IMR-90 (cell line): ENCODE results near the gene IL17C. TPM values are rescaled to one million over a fixed set of nuclear protein-coding genes. Genes with fewer than 3 reads are reported as not detected.

Source experiments
- ATAC-seq: fragments of 200-7000 bp; cut with Tn5 transposase; 2 replicates; pipeline ENCODE4 v1.9.1; 2020; ENCODE audit warnings: low read depth, mild to moderate bottlenecking, moderate library complexity
- BruUV-seq: library from RNA; stranded (reverse); fragments of 400-500 nt; replicated peaks from 2 replicates; lab custom pipeline; 2021; lab: Mats Ljungman, UMichigan
- CTCF ChIA-PET: fragments of 300-600 bp; formaldehyde crosslinking; extraction: SDS; loops from one replicate; lab custom pipeline; 2021; ENCODE audit warnings: antibody characterized with exemption; lab: Yijun Ruan, JAX
- POLR2A ChIA-PET: fragments of 300-600 bp; sonication (Branson Sonifier 250); formaldehyde crosslinking; loops from one replicate; lab custom pipeline; 2022; ENCODE audit warnings: antibody characterized with exemption; ENCODE audit not compliant: unreplicated experiment; lab: Charles Lee
- DNase-seq: peaks from one replicate; pipeline ENCODE4 v3.0.0; 2013
- H2AFZ ChIP-seq: replicated peaks from 2 replicates; pipeline ENCODE3; 2013; ENCODE audit warnings: low read length, mild to moderate bottlenecking; ENCODE audit not compliant: poor library complexity
- H2AK5ac ChIP-seq: 2 replicates; pipeline ENCODE4 v1.6.1; 2013; ENCODE audit warnings: low read depth, low read length, inconsistent platforms
- H2AK9ac ChIP-seq: replicated peaks from 2 replicates; pipeline ENCODE3; 2013; ENCODE audit warnings: mild to moderate bottlenecking, low read depth, low read length, moderate library complexity; ENCODE audit not compliant: poor library complexity
- H2BK120ac ChIP-seq: 2 replicates; pipeline ENCODE4 v1.6.1; 2013; ENCODE audit warnings: low read depth, low read length, inconsistent platforms
- H2BK15ac ChIP-seq: 3 replicates; pipeline ENCODE4 v1.6.1; 2013; ENCODE audit warnings: low read depth, low read length, inconsistent platforms
- H2BK20ac ChIP-seq: 2 replicates; pipeline ENCODE4 v1.6.1; 2013; ENCODE audit warnings: low read depth, mild to moderate bottlenecking, inconsistent platforms, low read length, moderate library complexity
- H2BK5ac ChIP-seq: 2 replicates; pipeline ENCODE4 v1.6.1; 2013; ENCODE audit warnings: mild to moderate bottlenecking, low read depth, low read length, inconsistent platforms; ENCODE audit not compliant: poor library complexity, severe bottlenecking
- H3K14ac ChIP-seq: replicated peaks from 2 replicates; pipeline ENCODE4 v1.6.1; 2013; ENCODE audit warnings: low read depth, low read length, inconsistent platforms
- H3K18ac ChIP-seq: 2 replicates; pipeline ENCODE4 v1.6.1; 2013; ENCODE audit warnings: low read depth, low read length, control low read depth
- H3K23ac ChIP-seq: 2 replicates; pipeline ENCODE4 v1.6.1; 2013; ENCODE audit warnings: low read depth, low read length, inconsistent platforms
- H3K27ac ChIP-seq: 2 replicates; pipeline ENCODE4 v1.5.1; 2013; ENCODE audit warnings: mild to moderate bottlenecking, control low read depth, low read length; ENCODE audit not compliant: insufficient read depth
- H3K27me3 ChIP-seq: 2 replicates; pipeline ENCODE4 v1.6.1; 2013; ENCODE audit warnings: low read length; ENCODE audit not compliant: control insufficient read depth, insufficient read depth
- H3K36me3 ChIP-seq: 2 replicates; pipeline ENCODE4 v1.6.1; 2013; ENCODE audit warnings: low read length, mixed read lengths; ENCODE audit not compliant: control insufficient read depth, insufficient read depth
- H3K4ac ChIP-seq: 2 replicates; pipeline ENCODE4 v1.6.1; 2013; ENCODE audit warnings: low read depth, low read length, inconsistent platforms
- H3K4me1 ChIP-seq: 2 replicates; pipeline ENCODE4 v1.6.1; 2013; ENCODE audit warnings: low read length, mixed read lengths; ENCODE audit not compliant: control insufficient read depth, insufficient read depth
- H3K4me2 ChIP-seq: 2 replicates; pipeline ENCODE4 v1.6.1; 2013; ENCODE audit warnings: low read depth, mild to moderate bottlenecking, control low read depth, low read length, moderate library complexity
- H3K4me3 ChIP-seq: 2 replicates; pipeline ENCODE4 v1.5.1; 2013; ENCODE audit warnings: low read depth, mild to moderate bottlenecking, control low read depth, low read length, moderate library complexity; ENCODE audit not compliant: insufficient read depth
- H3K56ac ChIP-seq: 2 replicates; pipeline ENCODE4 v1.6.1; 2013; ENCODE audit warnings: low read length, inconsistent platforms; ENCODE audit not compliant: insufficient read depth; ENCODE audit errors: extremely low read depth
- H3K79me1 ChIP-seq, 2 experiments: 2 replicates each; pipeline ENCODE4 v1.6.1; 2013; ENCODE audit warnings: low read length in 2 of 2, inconsistent platforms in 1 of 2, low read depth in 1 of 2
- H3K9ac ChIP-seq: 2 replicates; pipeline ENCODE4 v1.6.1; 2013; ENCODE audit warnings: low read depth, low read length, control low read depth
- H3K9me1 ChIP-seq: 2 replicates; pipeline ENCODE4 v1.6.1; 2013; ENCODE audit warnings: low read length, inconsistent platforms; ENCODE audit not compliant: insufficient read depth
- H3K9me3 ChIP-seq: 2 replicates; pipeline ENCODE4 v1.6.1; 2013; ENCODE audit warnings: low read length; ENCODE audit not compliant: control insufficient read depth, insufficient read depth
- H4K20me1 ChIP-seq: 2 replicates; pipeline ENCODE4 v1.6.1; 2013; ENCODE audit warnings: low read length, inconsistent platforms; ENCODE audit not compliant: insufficient read depth
- H4K5ac ChIP-seq: 2 replicates; pipeline ENCODE4 v1.6.1; 2013; ENCODE audit warnings: mild to moderate bottlenecking, low read depth, low read length, control low read depth
- H4K8ac ChIP-seq, 2 experiments: 2 replicates each; pipeline ENCODE4 v1.6.1; 2013; ENCODE audit warnings: low read depth in 2 of 2, low read length in 2 of 2, control low read depth in 1 of 2, inconsistent platforms in 1 of 2
- H4K91ac ChIP-seq: 2 replicates; pipeline ENCODE4 v1.6.1; 2013; ENCODE audit warnings: low read depth, low read length, inconsistent platforms; ENCODE audit not compliant: insufficient read depth
- MAFK ChIP-seq: IDR thresholded peaks from 2 replicates; pipeline ENCODE4 v1.6.1; 2012; ENCODE audit warnings: low read depth, low read length, improper control_type of control experiment
- MAZ ChIP-seq: IDR thresholded peaks from 2 replicates; pipeline ENCODE4 v1.6.1; 2012; ENCODE audit warnings: low read depth, mild to moderate bottlenecking, low read length, improper control_type of control experiment, moderate library complexity, borderline replicate concordance
- NFE2L2 ChIP-seq: fragments of 150-350 bp; IDR thresholded peaks from 2 replicates; pipeline ENCODE4 v1.6.1; 2016; ENCODE audit warnings: low read depth, mild to moderate bottlenecking, low read length
- POLR2A ChIP-seq: IDR thresholded peaks from 2 replicates; pipeline ENCODE4 v1.6.1; 2012; ENCODE audit warnings: mild to moderate bottlenecking, low read depth, low read length
- RFX5 ChIP-seq: IDR thresholded peaks from 2 replicates; pipeline ENCODE4 v1.8.0; 2012; ENCODE audit warnings: low read depth, mild to moderate bottlenecking, low read length, moderate library complexity
- WGBS, 2 experiments: methylation state at CpG; one replicate each; pipeline versions ENCODE4 v1.1.5 to v1.1.7; 2013; ENCODE audit warnings: missing lambda C conversion rate in 2 of 2; ENCODE audit not compliant: insufficient read length in 1 of 2; ENCODE audit errors: extremely low coverage in 2 of 2; 5-methylcytosine and 5-hydroxymethylcytosine counted together
- dilution Hi-C: fragments of 300-500 bp; cut with HindIII; formaldehyde crosslinking; loops from one replicate; pipeline ENCODE4 v1.14.3; 2018; ENCODE audit warnings: low sequenced_read_pairs; ENCODE audit not compliant: unreplicated experiment
- in situ Hi-C: fragments of 300-500 bp; cut with MboI; formaldehyde crosslinking; loops from 3 replicates; pipeline ENCODE4 v1.14.3; 2019; ENCODE audit warnings: low sequenced_read_pairs, inconsistent platforms, mixed read lengths
- intact Hi-C: fragments of 100-400 bp; cut with micrococcal nuclease; formaldehyde crosslinking; loops from 2 replicates; pipeline ENCODE4 v1.10.0; 2022
- polyA plus RNA-seq, 3 experiments: library from polyadenylated mRNA; depleted of rRNA; stranded (reverse); fragments of >200 nt; gene quantifications; 2 replicates each; pipeline ENCODE4 v1.2.3, GENCODE V29; 2012; ENCODE audit warnings: low replicate concordance in 1 of 3
- total RNA-seq: library from RNA; depleted of rRNA; stranded (reverse); fragments of >200 nt; gene quantifications from 2 replicates; pipeline ENCODE4 v1.2.3, GENCODE V29; 2012

The IL17C gene
- total and polyA plus RNA-seq, 2 of the 4 experiments (the other 2 are of a cell fraction) = 0.09 TPM; not detected in 1

- TF ChIP-seq POLR2A = no peak
- TF ChIP-seq RFX5 = no peak
- TF ChIP-seq MAZ = no peak
- TF ChIP-seq NFE2L2 = no peak
- TF ChIP-seq MAFK = no peak
- no TSS peak for BruUV-seq
- dilution Hi-C loops = no loop called here
- H2BK20ac ChIP-seq = no peak overlapping the region
- no peak overlapping the region for H3K14ac ChIP-seq
- intact Hi-C loops = no loop called here
- H3K27ac ChIP-seq = no peak overlapping the region
- no peak overlapping the region for H2AK5ac ChIP-seq
- H3K4me2 ChIP-seq = no peak overlapping the region
- no peak overlapping the region for H4K5ac ChIP-seq
- H2BK120ac ChIP-seq = no peak overlapping the region
- no peak overlapping the region for H2BK15ac ChIP-seq
- H2BK5ac ChIP-seq = no peak overlapping the region
- H4K8ac ChIP-seq = no peak overlapping the region
- no peak overlapping the region for H3K56ac ChIP-seq
- ChIA-PET POLR2A (no interaction called here), CTCF (interaction anchor here (0.7 kb wide), 1 partner anchor 1247 kb away, joined by 3 read pairs; no protein-coding TSS in a partner anchor)
- H3K4ac ChIP-seq = no peak overlapping the region
- H3K79me1 ChIP-seq = no peaks in the 10 kb centered on the region
- no peaks in the 10 kb centered on the region for H3K9me1 ChIP-seq
- peaks cover 40% of the 10 kb centered on the region for H3K27me3 ChIP-seq
- no peak for DNase-seq
- no peak for ATAC-seq
- no peaks in the 10 kb centered on the region for H3K36me3 ChIP-seq
- peaks cover 7% of the 10 kb centered on the region; the same call in 1 of the 2 replicates for H4K20me1 ChIP-seq
- in situ Hi-C loops = no loop called here
- no peak overlapping the region for H3K9ac ChIP-seq
- WGBS, 2 experiments = no CpG with 5 or more reads among the region's 3 CpGs
- no peak overlapping the region for H3K4me3 ChIP-seq
- no peak overlapping the region for H4K91ac ChIP-seq
- no peak overlapping the region for H3K23ac ChIP-seq
- peaks cover 7% of the 10 kb centered on the region; the same call in 1 of the 2 replicates for H3K4me1 ChIP-seq
- H2AK9ac ChIP-seq = no peak overlapping the region
- H3K9me3 ChIP-seq = no peaks in the 10 kb centered on the region
- no peak overlapping the region for H2AFZ ChIP-seq
- H3K18ac ChIP-seq = no peak overlapping the region
Observed at GRCh38 chr16:88687676-88688012, 49.3 kb downstream of the IL17C start.
